Fibroblast of pulmonary artery (primary cell): ENCODE measurements around the gene DAB1.

Experiments
- DNase-seq: peaks from one replicate; pipeline ENCODE4 v3.0.0-alpha.2; 2010; ENCODE audit warnings: low read depth
- H3K4me3 ChIP-seq: replicated peaks from 2 replicates; pipeline ENCODE4 v1.5.1; 2011; ENCODE audit warnings: low read depth, mild to moderate bottlenecking, control low read depth, low read length, moderate library complexity
- CTCF ChIP-seq: IDR thresholded peaks from 2 replicates; pipeline ENCODE4 v1.5.1; 2011; ENCODE audit warnings: mild to moderate bottlenecking, control low read depth, low read length, inconsistent platforms; ENCODE audit errors: missing control alignments

The DAB1 gene

GRCh38 chr1:57036641-57037579 is 386.9 kb downstream of the DAB1 start:
- DNase-seq: no peak

GRCh38 chr1:57034713-57035112 is 389.1 kb downstream of the DAB1 start:
- no peak for TF ChIP-seq CTCF
- no peak for DNase-seq
- no peak overlapping the region for H3K4me3 ChIP-seq

More at GRCh38 chr1:57036641-57037579, 386.9 kb downstream of the DAB1 start:
- H3K4me3 ChIP-seq: no peak overlapping the region
- no peak for TF ChIP-seq CTCF

GRCh38 chr1:57033222-57034001 is 390.4 kb downstream of the DAB1 start:
- TF ChIP-seq CTCF: no peak
- no peak overlapping the region for H3K4me3 ChIP-seq
- no peak for DNase-seq

- H3K4me3 ChIP-seq: no peak overlapping the region
- TF ChIP-seq CTCF: no peak
- DNase-seq: no peak
Observed at GRCh38 chr1:57026624-57027354, 397.1 kb downstream of the DAB1 start.

- DNase-seq: no peak
- no peak for TF ChIP-seq CTCF
- H3K4me3 ChIP-seq: no peak overlapping the region
Observed at GRCh38 chr1:57024855-57025254, 399.0 kb downstream of the DAB1 start.

- TF ChIP-seq CTCF: no peak
- no peak overlapping the region for H3K4me3 ChIP-seq
- no peak for DNase-seq
Observed at GRCh38 chr1:57024428-57024827, 399.4 kb downstream of the DAB1 start.
